ENCODE data around the gene SRP54.
"Not testable (repeated sequence)": the region's sequence is repeated elsewhere in the genome, so short reads cannot be mapped to it uniquely, and the experiment has no call there.

SRP54 gene

DNA sequence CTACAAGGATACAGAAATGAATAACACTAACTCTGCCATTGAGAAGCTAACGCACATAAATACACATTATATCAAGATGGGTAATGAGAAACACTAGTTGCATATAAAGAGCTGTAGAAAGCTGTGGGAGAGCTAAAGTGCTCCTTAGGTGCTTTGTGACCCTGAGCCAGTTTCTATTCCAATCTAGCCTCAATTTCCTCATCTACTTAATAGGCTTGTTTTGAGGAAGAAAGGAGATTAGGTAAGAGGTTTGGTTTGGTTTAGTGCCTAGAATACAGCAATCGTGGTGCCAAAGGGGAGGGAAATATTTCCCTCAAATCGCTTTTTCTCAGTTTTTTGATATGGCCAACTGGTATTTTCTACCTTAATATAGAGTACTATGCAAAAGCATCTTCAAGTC is 994 bp downstream of the SRP54 start:
- no peak for DNase-seq (ENCODE audit: low spot score)

DNA sequence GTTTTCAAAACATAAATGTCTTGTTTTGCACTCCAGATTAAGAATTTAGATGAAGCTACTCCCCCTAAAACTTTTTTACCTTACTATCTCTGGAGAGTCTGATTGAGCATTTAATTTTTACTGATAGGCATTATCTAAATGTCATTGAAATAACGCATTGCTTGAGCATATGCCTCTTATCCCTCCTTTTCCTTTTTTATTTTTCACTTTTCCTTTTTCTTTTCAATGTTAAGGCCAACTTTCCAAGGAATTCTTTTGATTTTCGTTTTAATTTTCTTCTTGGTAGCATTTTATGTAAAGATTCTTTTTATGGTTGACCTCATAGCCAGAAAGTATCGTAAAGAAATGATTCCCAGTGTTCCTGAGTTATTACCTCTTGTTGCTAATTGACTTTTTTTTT is 2.9 kb downstream of the SRP54 start:
- no peak for DNase-seq (ENCODE audit: low spot score)

DNA sequence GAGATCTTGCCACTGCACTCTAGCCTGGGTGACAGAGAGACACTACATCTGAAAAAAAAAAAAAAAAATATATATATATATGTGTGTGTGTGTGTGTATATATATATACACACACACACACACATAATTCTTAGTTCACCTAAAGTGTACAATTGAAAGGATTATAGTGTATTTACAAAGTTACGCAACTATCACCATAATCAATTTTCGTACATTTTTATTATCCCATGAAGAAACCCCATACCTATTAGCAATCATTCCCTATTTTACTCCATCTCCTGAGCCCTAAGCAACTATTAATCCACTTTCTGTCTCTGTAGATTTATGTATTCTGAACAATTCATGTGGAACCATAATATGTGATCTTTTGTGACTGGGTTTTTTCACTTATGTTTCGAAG is 4.4 kb downstream of the SRP54 start:
- no peak for DNase-seq (ENCODE audit: low spot score)

DNA sequence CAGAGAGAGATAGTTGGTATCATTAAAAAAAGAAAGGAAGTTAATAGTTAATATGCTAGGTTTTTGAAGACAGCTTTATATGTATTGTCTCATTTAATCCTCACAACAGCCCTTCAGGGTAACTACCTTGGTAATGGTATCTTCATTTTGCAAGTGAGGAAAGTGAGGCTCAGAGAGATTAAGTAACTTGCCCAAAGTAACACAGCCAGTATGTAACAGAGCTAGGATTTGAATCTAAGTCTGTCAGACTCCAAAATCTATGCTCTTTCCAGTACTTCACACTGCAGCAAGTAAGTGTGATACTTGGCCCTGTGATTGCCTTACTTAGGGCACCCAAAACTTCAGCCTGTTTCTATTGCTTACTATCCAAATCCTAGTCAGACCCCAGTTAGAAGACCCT is 7.0 kb downstream of the SRP54 start:
- DNase-seq (ENCODE audit: low spot score), result no peak

DNA sequence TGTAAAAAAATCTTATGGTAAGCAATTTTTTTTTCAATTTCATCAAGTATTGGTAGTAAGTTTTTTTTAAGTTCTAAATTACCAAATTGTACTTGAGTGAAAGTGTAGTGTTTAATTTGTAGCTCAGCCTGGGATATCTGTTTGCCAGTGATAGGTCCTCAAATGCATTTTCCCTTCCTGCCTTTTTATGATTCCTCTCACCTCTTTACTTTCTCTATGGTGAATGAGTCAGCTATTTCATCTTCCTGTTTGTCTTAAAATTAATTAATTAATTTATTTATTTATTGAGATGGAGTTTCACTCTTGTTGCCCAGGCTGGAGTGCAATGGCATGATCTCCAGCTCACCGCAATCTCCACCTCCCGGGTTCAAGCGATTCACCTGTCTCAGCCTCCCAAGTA is 10.6 kb downstream of the SRP54 start:
- no peak for DNase-seq (ENCODE audit: low spot score)

DNA sequence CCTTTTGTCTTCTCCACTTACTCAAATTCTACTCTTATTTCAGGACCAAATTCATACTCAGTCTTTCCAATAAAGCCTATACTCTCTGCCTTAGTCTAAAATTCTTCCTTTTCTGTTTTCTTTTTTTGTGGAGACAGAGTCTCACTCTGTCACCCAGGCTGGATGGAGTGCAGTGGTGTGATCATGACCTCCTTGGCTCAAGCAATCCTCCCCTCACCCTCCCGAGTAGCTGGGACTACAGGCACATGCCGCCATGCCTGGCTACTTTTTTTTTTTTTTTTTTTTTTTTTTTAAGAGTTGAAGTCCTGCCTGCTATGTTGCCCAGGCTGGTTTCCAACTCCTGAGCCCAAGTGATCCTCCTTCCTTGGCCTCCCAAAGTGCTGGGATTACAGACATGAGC is 11.9 kb downstream of the SRP54 start:
- DNase-seq (ENCODE audit: low spot score), result no peak

DNA sequence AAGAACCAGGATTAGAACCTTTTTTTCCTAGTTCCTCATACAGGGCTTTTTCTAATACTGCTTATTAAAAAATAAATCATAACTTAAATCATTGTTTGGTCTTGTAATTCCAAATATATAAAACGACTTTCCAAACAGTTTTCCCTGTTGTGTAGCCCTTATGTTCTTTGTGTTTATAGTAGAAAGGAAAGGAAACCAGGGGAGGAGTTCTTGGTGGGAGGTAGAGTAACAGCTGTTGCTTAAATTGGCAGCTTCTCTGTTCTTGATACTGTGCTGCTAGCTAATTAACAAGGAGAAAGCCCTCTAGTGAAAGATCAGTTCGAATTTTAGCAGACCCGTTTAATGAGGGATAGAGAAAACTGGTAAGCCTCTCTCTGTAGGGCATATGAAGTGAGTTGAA is 15.0 kb downstream of the SRP54 start:
- DNase-seq (ENCODE audit: low spot score), result no peak

DNA sequence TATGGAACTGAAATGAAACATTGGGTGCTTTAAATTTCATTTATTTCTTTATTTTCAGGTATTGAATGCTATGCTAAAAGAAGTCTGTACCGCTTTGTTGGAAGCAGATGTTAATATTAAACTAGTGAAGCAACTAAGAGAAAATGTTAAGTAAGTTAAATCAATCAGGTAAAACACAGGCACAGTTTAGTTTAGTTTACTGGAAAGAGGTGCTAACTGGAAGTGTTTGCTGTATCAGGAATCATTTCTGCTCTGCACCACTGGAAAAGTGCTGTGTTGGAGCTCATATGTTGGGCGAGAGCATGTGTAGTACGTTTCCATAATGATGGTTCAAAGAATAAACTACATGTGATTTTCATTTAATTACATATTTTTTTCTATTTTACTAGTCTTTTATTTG is 16.7 kb downstream of the SRP54 start:
- no peak for DNase-seq (ENCODE audit: low spot score)

DNA sequence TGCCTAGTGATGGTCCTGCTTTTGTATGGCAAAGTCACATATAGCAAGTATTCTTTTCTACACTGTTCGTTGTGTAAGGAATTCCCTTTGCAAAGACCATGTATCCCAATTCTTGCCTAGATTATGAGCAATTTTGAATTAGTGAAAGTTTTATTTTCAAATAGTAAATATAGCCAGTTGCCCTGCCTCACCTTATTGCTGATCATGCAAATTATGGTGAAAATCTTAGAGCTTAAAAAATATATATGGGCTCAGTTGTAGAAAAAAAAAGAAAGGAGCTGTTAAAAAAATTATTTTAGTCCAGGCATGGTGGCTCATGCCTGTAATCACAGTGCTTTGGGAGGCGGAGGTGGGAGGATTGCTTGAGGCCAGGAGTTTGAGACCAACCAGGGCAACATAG is 18.8 kb downstream of the SRP54 start:
- no peak for DNase-seq (ENCODE audit: low spot score)

DNA sequence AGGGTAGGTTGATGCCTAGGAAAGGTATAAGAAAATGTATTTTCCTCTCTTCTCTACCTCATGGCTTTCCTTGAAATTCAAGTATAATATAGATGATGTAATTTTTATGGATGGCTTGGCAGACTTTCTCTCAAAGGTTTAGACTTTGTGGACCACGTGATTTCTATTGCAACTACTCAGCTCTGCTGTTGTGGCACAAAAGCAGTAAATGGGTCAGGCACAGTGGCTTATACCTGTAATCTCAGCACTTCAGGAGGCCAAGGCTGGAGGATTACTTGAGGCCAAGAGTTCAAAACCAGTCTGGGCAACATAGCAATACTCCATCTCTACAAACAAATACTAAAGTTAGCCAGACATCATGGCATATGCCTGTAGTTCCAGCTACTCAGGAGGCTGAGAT is 22.0 kb downstream of the SRP54 start:
- no peak for DNase-seq (ENCODE audit: low spot score)

DNA sequence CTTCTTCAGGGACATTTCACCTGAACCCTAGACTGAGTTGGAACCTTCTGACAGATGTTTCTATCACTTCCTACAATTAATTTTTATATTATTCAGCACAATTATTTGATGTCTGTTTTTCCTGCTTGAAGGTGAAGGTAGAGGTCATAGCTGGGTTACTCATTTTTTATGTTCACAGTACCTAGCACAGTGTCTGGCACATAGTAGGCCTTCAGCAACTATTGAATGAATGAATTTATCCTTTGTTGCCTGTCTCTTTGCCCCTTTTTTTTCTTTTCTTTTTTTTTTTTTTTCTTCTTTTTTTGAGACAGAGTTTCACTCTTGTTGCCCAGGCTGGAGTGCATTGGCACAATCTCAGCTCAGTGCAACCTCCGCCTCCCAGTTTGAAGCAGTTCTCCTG is 33.8 kb downstream of the SRP54 start:
- DNase-seq (ENCODE audit: low spot score), result no peak

DNA sequence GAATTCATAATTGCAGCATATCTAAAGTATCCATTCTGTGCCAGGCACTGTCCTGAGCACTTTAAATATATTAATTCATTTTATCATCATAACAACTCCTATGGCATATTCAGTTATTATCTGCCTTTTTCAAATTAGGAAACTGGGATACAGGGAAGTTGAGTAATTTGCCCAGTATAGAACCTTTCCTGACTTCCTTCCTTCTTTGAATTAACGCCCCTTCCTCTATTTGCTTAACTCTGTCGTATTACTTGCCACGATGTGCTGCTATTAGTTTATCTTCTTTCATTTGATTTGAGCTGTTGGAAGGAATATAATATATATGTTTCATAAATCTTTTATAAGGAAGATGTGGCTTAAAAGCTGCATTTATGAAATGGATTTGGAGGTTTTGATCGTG is 37.9 kb downstream of the SRP54 start:
- no peak for DNase-seq (ENCODE audit: low spot score)

DNA sequence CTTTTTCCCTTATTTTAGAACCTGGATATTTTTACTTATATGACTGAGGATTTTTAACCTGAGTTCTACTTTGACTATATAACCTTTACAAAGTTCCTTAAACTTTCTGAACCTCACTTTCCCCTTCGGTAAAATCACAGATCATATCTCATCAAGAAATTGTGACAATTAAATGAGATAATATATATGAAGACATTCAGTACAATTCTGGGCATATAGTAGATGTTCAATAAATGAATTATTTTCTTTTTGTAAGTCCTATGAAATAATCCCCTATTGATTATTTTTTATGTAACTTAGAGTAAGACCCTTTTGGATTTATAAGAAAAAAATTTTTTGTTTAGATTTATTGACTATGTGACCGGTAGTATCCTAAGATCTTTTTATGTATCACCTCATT is 45.6 kb downstream of the SRP54 start:
- DNase-seq (ENCODE audit: low spot score), result no peak

DNA sequence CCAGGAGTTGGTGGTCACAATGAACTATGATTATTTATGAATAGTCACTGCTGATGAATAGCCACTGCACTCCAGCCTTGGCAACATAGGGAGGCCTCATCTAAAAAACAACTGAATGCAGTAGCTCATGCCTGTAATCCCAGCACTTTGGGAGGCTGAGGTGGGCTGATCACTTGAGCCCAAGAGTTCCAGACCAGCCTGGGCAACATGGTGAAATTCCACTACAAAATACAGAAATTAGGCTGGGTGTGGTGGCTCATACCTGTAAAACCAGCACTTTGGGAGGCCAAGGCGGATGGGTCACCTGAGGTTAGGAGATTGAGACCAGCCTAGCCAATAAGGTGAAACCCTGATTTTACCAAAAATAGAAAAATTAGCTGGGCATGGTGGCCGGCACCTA is 49.8 kb downstream of the SRP54 start:
- no peak for DNase-seq (ENCODE audit: low spot score)

DNA sequence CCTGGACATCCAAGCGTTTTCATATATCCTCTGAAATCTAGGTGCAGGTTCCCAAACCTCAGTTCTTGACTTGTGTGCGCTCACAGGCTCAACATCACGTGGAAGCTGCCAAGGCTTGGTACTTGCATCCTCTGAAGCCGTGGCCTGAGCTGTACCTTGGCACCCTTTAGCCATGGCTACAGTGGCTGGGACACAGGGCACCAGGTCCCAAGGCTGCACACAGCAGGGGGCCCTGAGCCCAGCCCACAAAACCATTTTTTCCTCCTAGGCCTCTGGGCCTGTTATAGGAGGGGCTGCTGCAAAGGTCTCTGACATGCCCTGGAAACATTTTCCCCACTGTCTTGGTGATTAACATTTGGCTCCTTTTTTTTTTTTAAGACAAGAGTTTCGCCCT is 51.6 kb downstream of the SRP54 start:
- no peak for DNase-seq (ENCODE audit: low spot score)

DNA sequence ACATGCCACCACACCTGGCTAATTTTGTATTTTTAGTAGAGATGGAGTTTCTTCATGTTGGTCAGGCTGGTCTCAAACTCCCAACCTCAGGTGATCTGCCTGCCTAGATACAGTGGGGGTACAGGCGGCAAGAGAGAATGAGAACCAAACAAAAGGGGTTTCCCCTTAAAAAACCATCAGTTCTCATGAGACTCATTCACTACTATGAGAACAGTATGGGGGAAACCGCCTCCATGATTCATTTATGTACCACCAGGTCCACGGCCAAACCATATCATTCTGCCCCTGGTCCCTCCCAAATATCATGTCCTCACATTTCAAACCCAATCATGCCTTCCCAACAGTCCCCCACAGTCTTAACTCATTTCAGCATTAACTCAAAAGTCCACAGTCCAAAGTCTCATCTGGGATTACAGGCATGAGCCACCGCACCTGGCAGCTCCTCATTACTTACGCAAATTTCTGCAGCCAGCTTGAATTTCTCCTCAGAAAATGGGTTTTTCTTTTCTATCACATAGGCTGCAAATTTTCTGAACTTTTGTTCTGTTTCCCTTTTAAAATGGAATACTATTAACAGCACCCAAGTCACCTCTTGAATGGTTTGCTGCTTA is 52.3 kb downstream of the SRP54 start:
- not testable (repeated sequence) for DNase-seq (ENCODE audit: low spot score)

DNA sequence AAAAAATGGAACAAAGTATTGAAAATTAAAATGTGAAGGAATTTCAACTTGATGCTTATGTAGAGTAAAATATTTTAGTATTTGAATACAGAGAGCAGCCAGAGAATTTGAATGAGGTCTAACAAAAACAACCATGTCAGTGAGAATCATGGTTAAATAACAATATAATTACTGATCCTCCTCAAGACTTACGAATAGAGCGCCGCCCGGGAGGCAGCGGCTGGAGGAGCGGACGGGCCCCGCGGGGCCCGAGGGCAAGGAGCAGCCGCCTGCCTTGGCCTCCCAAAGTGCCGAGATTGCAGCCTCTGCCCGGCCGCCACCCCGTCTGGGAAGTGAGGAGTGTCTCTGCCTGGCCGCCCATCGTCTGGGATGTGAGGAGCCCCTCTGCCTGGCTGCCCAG is 55.5 kb downstream of the SRP54 start:
- DNase-seq (ENCODE audit: low spot score), result not testable (repeated sequence)

DNA sequence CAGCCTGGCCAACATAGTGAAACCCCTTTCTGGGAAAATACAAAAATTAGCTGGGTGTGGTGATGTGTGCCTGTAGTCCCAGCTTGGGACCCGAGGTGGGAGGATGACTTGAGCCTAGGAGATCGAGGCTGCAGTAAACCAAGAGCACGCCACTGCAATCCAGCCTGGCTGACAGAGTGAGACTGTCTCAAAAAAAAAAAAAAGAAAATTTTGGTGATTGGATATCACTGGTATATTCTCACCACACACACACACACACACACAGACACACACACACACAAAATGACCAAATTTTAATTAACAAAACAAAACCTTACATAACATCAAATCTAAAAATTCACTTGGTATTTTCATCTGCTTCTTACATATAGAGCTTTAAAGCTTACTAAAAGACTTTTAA is 59.8 kb downstream of the SRP54 start:
- DNase-seq (ENCODE audit: low spot score), result no peak

DNA sequence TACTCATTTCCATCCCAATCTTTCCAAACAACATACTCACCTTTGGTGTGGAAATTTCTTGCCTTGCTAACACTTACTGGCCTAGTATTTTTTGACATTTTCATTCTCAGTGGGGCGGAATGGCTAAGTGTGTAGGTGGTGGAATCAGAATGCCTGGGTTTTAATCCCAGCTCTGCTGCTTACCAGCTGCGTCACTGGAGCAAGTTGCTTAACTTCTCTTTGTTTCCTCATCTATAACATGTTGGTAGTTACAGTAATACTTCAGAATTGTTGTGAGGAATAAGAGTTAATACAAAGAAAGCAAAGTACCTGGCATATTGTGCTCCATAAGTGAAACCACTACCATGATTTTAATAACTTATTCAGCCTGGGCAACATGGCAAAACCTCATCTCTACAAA is 60.3 kb downstream of the SRP54 start:
- DNase-seq (ENCODE audit: low spot score), result no peak

DNA sequence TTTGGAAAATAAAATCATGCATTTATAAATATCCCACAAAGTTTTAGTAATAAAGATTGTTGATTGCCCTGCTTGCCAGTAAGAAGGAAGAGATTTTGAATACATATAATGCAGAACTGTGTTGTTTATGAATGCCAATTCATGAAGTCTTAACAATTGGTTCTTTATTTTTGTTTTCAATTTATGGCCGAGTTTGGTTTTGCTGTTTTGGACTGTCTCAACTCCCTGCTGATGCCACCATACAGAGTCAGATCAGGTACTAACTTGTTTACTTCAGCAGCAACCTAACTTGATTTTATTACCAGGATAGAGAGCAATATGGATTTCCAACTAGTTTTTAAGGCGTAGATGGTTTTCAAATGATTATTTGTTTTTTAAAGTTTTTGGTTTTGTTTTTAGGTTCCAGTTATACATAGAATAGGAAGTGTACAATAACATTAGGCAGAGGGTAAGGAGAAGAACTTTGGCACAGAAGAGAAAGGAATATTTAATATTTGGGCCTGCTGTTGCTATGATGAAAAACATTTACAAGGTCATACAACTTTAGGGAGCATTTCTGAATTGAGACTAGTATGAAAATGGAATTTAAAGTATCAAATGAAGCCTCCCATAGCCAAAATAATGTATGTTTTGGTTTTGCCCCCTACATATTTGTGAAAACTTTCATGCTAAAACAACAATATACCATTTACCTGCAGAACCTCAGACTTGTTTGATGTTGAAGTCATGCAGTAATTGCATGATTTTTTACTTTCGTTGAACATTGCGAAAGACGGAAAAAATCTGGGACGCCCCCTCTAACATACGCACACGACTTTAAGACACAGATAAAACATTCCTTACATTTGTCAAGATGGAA is 62.4 kb downstream of the SRP54 start:
- DNase-seq (ENCODE audit: low spot score), result peak; percentile 32

DNA sequence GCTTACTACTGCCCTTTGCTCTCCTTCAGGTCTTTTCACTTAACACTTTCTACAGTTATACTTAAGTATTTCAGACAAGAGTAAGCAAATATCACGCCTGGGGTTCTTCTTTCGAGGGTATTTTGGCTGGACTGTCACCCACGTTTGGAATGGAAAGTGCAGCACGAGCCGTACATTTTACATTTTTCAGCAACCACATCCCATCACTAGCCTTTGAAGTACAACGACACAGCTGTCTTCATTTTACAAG is 62.9 kb downstream of the SRP54 start:
- no peak for DNase-seq (ENCODE audit: low spot score)

DNA sequence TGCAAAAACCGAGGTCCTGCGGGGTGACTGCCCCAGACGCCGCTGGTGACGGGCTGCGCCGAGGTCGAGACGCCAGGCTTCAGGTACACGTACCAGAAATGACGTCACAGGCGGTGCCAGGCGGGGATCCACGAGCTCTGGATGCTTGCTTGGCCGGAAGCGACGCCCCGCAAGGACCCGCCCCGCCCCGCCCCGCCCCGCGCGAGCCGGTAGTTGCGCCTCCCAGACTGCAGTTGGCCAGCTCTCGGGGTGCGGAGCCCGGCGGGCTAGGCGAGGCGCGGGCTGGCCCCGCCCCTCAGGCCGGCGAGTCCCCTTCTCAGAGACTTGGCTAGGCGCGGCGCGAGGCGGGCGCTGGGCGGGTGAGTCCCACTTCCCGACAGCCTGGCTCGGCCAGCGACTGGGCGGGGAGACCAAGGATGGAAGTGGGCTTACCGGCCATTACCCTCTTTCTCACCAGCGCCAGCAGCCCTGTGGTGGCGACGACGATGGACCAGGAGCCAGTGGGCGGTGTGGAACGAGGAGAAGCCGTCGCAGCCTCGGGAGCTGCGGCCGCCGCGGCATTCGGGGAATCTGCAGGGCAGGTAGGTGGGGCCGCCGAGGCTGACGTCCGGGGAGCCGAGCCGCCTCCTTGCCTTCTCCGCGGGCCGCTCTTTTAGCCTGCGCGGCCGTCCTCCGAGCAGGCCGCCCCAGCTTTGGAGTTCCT is 63.4 kb downstream of the SRP54 start, which contains the start of gene FAM177A1:
TSS of gene FAM177A1 (plus strand) at position 225 of the 703 bp plus-strand sequence. CDS start at position 417, 192 bp downstream.
- peak; percentile 97 for DNase-seq (ENCODE audit: low spot score)

DNA sequence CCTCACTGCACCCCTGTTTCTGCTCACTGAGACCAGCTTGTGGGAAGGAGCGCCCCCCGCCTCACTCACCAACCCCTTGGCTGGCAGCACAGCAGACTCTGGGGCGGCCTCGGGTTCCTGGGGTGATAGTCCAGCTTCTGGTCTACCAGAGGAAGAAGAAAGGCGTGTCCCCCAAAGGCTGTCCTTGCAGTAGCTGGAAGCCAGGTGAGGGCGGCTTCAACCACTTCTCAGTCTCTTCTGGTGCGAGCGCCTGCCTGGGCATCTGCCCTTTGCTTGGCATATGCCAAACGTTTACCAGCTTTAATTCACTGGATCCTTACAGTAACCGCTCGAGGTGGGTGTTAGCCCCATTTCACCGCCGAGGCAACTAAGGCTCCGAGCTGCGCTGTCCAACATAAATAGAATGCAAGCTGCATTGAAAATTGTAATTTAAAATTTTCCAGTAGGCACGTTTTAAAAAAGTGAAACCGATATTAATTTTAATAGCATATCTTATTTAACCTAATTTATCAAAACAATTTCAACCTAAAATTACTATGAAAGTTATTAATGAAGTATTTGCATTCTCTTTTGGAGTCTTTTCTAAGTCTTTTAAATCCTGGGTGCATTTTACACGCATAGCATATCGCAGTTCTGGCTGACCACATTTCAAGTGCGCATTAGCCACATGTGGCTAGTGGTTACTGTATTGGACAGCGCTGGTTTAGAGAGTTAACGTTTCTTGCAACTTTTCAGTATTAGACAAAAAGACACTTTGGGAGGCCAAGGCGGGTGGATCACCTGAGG is 64.2 kb downstream of the SRP54 start:
- DNase-seq (ENCODE audit: low spot score), result no peak
